HG03066 (cell line): ENCODE results near the gene HNRNPAB.
"Not testable (repeated sequence)": the region's sequence is repeated elsewhere in the genome, so short reads cannot be mapped to it uniquely, and the experiment has no call there.

Source experiments
- ATAC-seq: cut with Tn5 transposase; IDR thresholded peaks from one replicate; pipeline ENCODE4 v1.9.1; 2021; ENCODE audit warnings: low read depth; ENCODE audit not compliant: unreplicated experiment

Gene HNRNPAB

DNA sequence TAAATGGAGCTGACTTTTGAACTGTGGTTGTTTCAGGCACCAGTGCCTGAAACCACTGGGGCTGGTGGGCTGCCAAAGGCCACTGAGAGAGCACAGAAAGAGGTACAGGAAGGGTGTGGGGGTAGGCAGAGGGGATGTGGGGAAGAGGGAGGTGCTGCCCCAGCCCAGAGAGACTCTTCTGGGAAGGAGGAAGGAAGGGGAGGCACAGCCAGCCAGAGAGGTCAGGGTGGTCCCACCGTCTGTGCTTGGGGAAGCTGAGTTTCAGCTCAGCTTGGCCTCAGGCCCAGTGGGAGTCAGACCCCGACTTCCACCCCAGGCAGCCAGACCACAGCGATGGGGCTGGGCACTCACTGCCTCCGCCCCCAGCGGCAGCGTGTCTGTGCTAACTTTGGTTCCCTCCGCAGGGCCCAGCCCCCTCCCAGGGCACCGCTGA, 36.9 kb downstream of the HNRNPAB start:
- ATAC-seq = no peak

DNA sequence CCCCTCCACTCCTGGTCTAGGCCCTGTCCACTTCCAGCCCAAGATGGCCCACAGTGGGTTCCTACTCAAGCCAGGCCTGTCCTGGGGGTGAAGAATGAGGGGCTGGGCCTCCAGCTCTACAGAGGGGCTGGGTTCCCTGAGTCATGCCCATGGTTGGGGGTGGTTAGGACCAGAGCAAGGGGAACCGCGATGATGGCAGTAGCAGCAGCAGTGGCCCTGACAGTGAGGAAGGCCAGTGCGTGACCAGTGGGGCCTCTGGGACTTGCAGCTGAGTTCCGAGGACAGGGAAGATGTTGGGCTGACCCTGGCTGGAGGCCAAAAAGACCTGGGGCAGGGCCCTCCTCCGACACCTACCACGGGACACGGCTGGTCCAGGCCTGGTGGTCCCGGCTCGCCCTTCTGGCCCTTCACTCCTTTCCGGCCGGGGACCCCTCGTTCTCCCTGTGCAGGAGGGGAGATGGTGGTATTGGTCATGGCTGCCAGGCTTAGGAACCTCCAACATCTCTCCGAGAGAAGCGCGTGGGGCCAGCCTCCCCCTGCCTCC, 37.4 kb downstream of the HNRNPAB start:
- no peak for ATAC-seq

DNA sequence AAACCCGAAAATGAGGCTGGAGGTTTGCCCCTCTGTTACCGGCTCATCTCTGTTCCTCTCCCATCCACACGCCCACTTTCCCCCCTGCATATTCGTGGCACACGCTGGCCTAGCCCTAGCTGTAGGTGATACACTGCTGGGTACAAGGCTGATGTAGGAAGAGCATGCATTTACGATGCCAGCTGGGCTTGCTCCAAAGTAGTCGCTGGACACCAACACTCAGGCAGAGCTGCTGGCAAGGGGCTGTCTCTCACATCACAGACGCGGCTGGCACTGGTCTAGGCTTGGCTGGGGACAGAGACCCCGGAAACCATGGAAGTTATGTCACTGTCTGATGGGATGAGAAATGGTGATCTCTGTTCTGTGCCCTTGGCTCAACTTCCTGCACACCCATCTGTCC, 38.1 kb downstream of the HNRNPAB start:
- no peak for ATAC-seq

DNA sequence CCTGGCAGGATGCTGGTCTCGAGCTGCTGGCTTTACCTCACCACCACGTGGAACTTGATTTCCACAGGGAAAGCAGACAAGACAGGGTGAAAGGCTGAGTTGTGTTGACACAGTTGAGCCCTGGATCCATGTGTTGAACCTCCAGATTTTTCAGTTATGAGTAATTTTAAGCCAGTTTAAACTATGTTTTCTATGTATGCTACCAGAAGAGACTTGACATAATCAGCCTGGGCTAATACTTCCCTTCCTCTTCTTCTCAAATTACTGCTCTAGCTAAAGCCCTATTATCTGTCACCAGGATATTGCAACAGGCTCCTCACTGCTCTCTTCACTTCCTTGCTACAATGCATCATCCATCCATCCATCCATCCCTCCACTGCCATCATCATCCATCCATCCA, 40.2 kb downstream of the HNRNPAB start:
- ATAC-seq = no peak

DNA sequence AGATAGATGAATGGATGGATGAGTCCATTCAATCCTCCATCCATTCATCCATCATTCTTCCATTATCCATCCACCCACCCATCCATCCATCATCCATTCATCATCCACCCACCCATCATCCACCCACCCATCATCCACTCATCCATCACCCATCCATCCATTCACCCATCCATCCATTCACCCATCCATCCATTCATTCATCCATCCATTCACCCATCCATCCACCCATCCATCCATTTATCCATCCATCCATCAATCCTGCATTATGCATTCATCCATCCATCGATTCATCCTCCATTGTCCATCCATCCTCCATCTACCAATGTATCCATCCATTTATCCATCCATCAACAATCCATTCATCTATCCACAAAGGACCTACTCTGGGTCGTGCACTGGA, 41.1 kb downstream of the HNRNPAB start:
- ATAC-seq = no peak

DNA sequence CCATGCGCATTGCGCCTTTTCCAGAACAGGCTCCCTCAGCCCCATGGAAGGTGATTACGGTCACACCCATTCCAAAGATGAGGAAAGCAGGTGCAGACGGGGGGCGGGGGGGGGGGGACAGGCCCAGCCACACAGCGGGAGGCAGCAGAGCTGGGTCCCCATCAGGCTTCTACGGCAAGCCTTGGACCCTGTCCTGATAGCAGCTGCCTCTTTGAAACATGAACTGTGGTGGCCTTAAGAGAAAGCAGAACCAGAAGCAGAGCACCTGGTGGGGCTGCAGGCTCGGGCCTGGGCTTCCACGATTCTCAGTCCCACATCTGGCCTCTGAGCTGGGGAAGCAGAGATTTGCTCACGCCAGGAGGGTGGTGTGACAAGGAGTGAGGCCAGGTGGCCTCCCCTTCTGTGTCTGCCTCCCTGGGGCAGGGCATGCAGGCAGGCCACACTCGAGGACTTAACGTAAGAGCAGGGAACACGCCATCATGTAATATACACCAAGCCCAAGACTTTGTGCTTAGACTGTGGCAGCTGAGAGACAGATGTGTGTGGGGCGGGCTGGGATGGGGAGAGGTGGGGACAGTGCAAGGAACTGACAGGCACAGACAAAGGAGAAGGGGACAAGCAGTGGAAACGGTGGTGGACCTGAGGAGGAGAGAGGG, 42.4 kb downstream of the HNRNPAB start:
- no peak for ATAC-seq

DNA sequence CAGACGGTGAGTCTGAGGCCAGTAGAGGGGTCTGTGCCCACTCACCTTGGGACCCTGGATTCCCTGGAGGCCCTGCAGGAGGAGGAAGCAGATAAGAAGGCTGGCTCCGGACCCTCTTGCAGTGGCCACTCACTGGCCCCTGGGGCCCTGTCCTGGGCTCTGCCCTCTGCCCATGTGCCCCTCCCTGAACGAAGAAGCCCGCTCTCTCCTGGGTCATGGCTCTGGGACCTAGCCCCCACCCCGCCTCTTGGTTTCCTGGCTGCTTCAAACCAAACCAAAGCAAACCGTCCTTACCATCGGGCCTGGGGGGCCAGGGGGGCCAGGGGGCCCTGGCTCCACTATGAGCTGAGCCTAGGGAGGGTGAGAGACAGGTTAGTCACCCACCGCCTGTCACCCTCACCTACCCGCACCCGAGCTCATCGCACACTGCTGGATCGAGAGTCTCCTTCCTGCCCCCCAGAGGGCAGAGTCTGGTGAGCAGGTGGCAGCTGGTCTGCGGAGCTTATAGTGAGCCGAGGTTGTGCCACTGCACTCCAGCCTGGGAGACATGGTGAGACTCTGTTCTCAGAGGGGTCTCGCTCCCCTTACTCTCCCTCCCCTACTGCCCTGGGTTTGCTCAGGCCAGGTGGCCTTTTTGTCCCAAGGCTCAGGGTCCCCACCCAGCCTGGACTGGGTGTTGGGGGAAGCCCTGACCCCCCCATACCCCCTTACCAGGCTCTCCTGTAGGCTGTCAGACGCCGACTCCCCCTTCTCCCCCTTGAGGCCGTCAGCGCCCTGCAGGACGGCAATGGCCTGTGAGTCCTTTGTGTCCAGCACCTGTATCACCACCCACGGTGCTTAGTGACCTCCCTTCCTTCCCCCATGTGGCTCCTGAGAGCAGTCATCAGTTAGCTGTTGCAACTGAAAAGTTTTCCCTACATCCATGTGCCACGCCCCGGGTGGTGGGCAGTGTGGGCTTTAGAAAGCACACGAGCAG, 43.4 kb downstream of the HNRNPAB start:
- no peak for ATAC-seq

DNA sequence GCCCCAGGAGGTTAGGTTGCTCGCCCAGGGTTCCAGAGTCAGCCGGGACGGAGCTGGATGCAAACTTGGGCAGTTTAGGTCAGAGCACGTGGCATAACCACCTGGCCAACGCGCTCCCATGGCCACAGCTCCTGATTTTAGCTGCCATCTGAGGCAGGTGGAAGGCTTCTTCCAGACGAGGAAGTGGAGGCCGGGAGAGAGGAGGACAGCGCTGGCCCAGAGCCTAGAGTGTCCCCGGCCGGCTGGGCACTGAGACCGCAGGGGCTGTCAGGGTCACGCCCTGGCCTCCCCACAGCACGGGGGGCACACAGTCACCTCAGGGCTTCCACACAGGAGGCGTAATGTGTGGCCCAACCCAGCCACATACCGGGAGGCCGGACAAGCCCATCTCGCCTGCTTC, 44.4 kb downstream of the HNRNPAB start:
- ATAC-seq = no peak

DNA sequence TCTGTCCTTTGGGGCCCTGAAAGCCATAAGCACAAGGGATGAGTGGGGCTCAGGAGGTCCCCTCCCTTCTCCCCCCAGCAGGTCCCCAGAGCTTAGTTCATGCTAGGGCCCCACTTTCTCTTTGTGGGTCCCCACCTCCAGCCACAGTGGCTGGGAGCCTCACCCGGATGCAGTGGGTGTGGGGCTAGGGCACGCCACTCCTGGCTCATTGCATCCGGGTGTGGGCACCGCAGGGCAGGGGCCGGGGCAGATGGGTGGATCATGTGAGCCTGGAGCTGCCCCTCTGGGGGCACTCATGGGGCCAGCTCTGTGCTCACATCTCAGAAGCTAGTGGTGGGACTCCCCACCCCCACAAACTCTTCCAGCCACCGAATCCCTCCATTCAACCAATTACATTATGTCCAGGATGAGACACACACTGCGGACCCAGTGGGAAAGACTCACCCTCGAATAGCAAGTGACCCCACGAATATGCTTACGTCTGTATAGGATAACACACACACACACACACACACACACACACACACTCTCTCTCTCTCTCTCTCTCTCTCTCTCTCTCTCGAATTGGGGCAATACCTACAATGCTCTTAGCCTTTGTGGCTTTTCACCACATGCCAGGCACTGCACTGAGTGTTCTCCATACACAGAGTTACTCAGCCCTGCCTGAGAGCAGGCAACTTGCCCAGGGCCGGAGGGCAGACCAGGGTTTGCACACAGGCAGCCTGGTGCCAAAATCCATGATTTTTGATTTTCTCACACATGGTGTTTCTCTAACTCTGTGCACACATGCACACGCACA, 45.1 kb downstream of the HNRNPAB start:
- no peak for ATAC-seq

DNA sequence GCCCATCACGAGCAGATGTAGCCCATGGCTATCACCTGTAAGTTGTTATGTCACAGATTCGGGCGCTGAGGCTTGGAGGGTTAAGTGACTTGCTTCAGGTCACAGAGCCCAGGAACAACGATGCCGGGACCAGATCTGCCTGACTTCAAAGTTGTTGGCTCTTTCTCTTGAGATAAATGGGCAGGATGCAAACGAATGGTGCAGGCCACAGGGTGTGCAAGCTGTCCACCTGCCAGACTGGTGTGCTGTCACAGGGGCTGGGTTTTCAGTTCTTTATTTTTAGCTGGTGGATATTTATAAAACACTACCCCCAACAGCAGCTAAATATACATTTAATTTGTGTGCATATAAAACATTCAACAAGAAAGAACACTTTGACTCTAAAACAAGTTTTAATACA, 45.9 kb downstream of the HNRNPAB start:
- no peak for ATAC-seq

DNA sequence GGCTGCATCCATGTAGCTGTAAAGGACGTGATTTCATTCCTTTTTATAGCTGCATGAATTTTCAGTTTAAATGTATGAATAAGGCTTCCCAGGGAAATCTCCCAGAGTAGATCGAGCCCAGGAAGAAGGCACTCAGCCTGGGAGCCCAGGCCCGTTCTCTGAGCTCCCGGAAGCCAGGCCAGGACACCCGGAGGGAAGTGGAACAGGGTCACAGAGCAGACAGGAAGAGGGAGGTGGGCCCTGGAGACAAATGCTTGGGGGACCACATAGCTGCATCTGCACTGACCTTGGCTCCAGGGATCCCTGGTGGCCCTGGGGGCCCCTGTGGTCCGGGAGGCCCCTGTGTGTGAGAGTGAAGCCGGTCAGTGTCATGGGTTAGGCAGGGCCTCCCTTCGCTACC, 47.9 kb downstream of the HNRNPAB start:
- no peak for ATAC-seq

DNA sequence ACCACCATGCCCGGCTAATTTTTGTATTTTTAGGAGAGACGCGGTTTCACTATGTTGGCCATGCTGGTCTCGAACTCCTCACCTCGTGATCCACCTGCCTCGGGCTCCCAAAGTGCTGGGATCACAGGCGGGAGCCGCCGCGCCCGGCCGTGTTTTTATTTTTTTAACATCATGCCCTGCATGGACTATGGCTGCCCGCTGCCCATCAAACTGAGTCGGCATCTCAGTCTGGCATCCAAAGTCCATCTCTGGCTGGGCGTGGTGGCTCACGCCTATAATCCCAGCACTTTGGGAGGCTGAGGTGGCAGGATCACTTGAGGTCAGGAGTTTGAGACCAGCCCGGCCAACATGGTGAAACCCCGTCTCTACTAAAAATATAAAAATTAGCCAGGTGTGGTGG, 49.3 kb downstream of the HNRNPAB start:
- ATAC-seq = not testable (repeated sequence)

DNA sequence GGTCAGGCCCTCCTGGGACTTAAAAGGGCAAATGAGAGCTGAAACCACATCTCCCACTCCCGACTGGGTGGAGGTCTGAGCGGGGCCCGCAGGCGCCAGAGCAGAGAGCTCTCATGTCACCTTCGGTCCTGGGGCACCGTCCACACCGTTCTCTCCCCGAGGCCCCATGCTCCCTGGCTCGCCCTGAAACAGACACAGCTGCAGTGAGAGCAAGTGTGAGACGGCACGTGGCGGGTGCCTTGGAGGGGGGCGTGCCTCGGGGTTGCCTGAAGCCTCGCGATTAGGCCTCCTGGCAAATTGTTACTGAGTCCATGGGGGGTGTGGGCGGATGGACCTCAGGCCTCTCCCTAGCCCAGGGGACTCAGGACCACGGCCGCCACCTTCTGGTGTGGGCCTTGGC, 52.4 kb downstream of the HNRNPAB start:
- no peak for ATAC-seq

DNA sequence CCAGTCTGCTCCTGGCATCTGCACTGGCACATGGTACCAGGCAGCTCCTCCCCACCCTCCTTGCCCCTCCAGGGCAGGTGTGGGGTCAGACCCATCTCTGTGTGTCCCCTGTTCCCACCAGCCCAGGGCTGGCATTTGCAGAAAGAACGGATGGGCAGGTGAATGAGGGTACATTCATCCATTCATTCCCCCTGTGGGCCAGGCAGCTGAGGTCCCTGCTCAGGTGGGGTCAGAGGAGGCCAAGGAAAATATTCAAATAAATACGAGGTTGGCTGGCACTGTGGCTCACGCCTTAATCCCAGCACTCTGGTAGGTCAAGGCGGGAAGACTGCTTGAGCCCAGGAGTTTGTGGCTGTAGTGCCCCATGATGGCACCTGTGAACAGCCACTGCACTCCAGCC, 53.3 kb downstream of the HNRNPAB start:
- no peak for ATAC-seq

DNA sequence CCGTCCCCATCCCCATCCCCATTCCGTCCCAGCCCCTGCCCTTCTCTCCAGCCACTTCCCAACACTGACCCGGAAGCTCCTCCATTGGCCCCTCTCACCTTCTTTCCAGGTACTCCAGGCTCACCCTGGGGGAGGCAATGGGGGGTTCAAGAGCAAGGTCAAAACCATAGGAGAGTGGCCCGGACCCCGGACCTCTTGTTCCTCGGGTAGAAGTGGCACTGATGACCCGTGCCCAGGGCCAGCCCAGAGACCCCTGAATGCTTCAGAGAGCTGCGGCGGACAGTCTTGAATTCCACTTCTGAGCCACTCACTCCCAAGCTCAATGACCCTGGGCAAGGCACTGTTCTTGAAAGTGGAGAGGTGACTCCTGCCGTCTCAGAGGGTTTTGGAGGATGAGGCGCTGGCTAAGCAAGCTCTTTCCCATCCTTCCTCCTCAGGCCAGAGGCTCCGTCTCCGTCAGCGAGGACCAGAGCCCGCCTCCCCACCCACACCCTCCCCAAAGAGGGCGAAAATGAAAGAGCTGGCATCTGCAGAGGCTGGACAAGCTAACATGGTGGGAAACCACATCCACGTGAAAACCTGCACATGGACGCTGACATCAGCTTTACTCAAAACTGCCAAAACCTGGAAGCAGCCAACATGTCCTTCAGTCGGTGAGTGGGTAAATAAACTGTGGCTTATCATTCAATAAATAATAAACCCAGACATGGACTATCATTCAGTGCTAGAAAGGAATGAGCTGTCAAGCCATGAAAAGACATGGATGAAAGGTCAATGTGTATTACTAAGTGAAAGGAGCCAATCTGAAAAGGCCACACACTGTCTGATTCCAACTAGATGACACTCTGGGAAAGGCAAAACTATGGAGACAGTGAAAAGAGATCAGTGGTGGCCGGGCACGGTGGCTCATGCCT, 55.5 kb downstream of the HNRNPAB start:
- ATAC-seq = no peak
